ENCODE data around the gene ZNF319.

ZNF319 gene

GRCh38 chr16:57947261-57947660 is 53.2 kb downstream of the ZNF319 start:
- Mint-ChIP-seq H3K36me3 (no peaks in the 10 kb centered on the region), H3K27ac (no peak overlapping the region), H3K9me3 (no peaks in the 10 kb centered on the region), H3K4me3 (no peak overlapping the region), H3K27me3 (no peaks in the 10 kb centered on the region), H3K4me1 (no peaks in the 10 kb centered on the region)
- ATAC-seq (ENCODE audit: low read depth) (no peak), DNase-seq (ENCODE audit: low spot score in 2 of 2) (no peak)

- Mint-ChIP-seq H3K27me3 (peaks cover 2% of the 10 kb centered on the region), H3K36me3 (no peaks in the 10 kb centered on the region), H3K4me3 (no peak overlapping the region), H3K4me1 (no peaks in the 10 kb centered on the region), H3K9me3 (no peaks in the 10 kb centered on the region), H3K27ac (no peak overlapping the region)
- no peak for ATAC-seq (ENCODE audit: low read depth)
- no peak for DNase-seq (ENCODE audit: low spot score in 2 of 2)
These were observed 54.2 kb downstream of the ZNF319 start for GRCh38 chr16:57946181-57946801.

GRCh38 chr16:57945740-57946138 is 54.7 kb downstream of the ZNF319 start:
- ATAC-seq (ENCODE audit: low read depth) (no peak), DNase-seq (ENCODE audit: low spot score in 2 of 2) (no peak)
- no peaks in the 10 kb centered on the region for H3K4me1 Mint-ChIP-seq
- no peak overlapping the region for H3K27ac Mint-ChIP-seq
- no peaks in the 10 kb centered on the region for H3K9me3 Mint-ChIP-seq
- peaks cover 2% of the 10 kb centered on the region for H3K27me3 Mint-ChIP-seq
- no peaks in the 10 kb centered on the region for H3K36me3 Mint-ChIP-seq
- no peak overlapping the region for H3K4me3 Mint-ChIP-seq

GRCh38 chr16:57944970-57945739 is 55.3 kb downstream of the ZNF319 start:
- Mint-ChIP-seq H3K27me3 (peaks cover 4% of the 10 kb centered on the region), H3K4me1 (no peaks in the 10 kb centered on the region), H3K36me3 (no peaks in the 10 kb centered on the region), H3K9me3 (no peaks in the 10 kb centered on the region), H3K27ac (no peak overlapping the region), H3K4me3 (no peak overlapping the region)
- no peak for ATAC-seq (ENCODE audit: low read depth)
- no peak for DNase-seq (ENCODE audit: low spot score in 2 of 2)
